ENCODE results near the gene FXYD7.
"Not testable (repeated sequence)": the region's sequence is repeated elsewhere in the genome, so short reads cannot be mapped to it uniquely, and the experiment has no call there.

The FXYD7 gene

GRCh38 chr19:35128398-35129057 lies 14.5 kb upstream of the FXYD7 start:
- no peak for DNase-seq

- DNase-seq = not testable (repeated sequence)
Measured at GRCh38 chr19:35129724-35130274, 13.3 kb upstream of the FXYD7 start.

GRCh38 chr19:35130761-35131720 lies 12.0 kb upstream of the FXYD7 start:
- DNase-seq = no peak

- DNase-seq = no peak
Measured at GRCh38 chr19:35132254-35132653, 10.8 kb upstream of the FXYD7 start.

GRCh38 chr19:35133826-35134225 lies 9.2 kb upstream of the FXYD7 start:
- no peak for DNase-seq

- DNase-seq = no peak
Measured at GRCh38 chr19:35134601-35135242, 8.3 kb upstream of the FXYD7 start, which contains the start of gene LGI4. Gene LGI4 (minus strand): TSS chr19:35135059. CDS start chr19:35134680, 379 bp downstream.

- DNase-seq = peak; percentile 71
Measured at GRCh38 chr19:35135389-35135909, 7.6 kb upstream of the FXYD7 start.

- no peak for DNase-seq
Measured at GRCh38 chr19:35136231-35136630, 6.8 kb upstream of the FXYD7 start.

- DNase-seq = no peak
Measured at GRCh38 chr19:35136977-35137702, 5.9 kb upstream of the FXYD7 start.

- DNase-seq = no peak
Measured at GRCh38 chr19:35138305-35138892, 4.7 kb upstream of the FXYD7 start, which contains the start of gene FXYD1. Gene FXYD1 (plus strand): TSS chr19:35138824. CDS start chr19:35140080, 1,256 bp downstream.

- no peak for DNase-seq
Measured at GRCh38 chr19:35140207-35140961, 2.7 kb upstream of the FXYD7 start.

GRCh38 chr19:35140962-35141836 lies 1.9 kb upstream of the FXYD7 start:
- peak; percentile 97 for DNase-seq

GRCh38 chr19:35141837-35142605 lies 1.0 kb upstream of the FXYD7 start:
- DNase-seq = no peak

GRCh38 chr19:35142606-35143230 lies 337 bp upstream of the FXYD7 start:
- peak; percentile 84 for DNase-seq

- DNase-seq = no peak
Measured at GRCh38 chr19:35143818-35144217, 763 bp downstream of the FXYD7 start.

- no peak for DNase-seq
Measured at GRCh38 chr19:35144259-35144599, 1.2 kb downstream of the FXYD7 start.

GRCh38 chr19:35144600-35145436 lies 1.8 kb downstream of the FXYD7 start:
- DNase-seq = peak; percentile 41

All from activated T-cell treated with anti-CD3 and anti-CD28 coated beads, Interleukin-2, amount 50 U/mL, for 1 hour (primary cell).